Measurements from ENCODE around the gene SIRT7. TPM values are rescaled to one million over a fixed set of nuclear protein-coding genes. Genes with fewer than 3 reads are reported as not detected.
"Not testable (repeated sequence)": the region's sequence is repeated elsewhere in the genome, so short reads cannot be mapped to it uniquely, and the experiment has no call there.

SIRT7 gene
- total RNA-seq, 1 donor from 2014 or later, result 20.4 TPM

GRCh38 chr17:81955058-81955681 lies 37.2 kb upstream of the SIRT7 start:
- DNase-seq (ENCODE audit: low read depth), result no peak

GRCh38 chr17:81954131-81955057 lies 36.4 kb upstream of the SIRT7 start:
- DNase-seq (ENCODE audit: low read depth), result no peak

DNA sequence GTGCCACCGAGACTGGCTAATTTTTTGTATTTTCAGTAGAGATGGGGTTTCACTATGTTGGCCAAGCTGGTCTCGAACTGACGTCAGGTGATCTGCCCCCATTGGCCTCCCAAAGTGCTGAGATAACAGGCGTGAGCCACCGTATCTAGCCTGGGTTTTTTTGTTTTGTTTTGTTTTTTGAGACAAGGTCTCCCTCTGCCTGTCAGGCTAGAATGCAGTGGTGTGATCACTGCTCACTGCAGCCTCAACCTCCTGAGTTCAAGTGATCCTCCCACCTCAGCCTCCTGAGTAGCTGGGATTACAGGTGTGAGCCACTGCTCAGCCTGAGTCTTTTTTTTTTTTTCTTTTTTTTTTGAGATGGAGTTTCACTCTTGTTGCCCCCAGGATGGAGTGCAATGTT lies 35.5 kb upstream of the SIRT7 start:
- not testable (repeated sequence) for DNase-seq (ENCODE audit: low read depth)

GRCh38 chr17:81952792-81953228 lies 34.8 kb upstream of the SIRT7 start:
- DNase-seq (ENCODE audit: low read depth), result no peak

DNA sequence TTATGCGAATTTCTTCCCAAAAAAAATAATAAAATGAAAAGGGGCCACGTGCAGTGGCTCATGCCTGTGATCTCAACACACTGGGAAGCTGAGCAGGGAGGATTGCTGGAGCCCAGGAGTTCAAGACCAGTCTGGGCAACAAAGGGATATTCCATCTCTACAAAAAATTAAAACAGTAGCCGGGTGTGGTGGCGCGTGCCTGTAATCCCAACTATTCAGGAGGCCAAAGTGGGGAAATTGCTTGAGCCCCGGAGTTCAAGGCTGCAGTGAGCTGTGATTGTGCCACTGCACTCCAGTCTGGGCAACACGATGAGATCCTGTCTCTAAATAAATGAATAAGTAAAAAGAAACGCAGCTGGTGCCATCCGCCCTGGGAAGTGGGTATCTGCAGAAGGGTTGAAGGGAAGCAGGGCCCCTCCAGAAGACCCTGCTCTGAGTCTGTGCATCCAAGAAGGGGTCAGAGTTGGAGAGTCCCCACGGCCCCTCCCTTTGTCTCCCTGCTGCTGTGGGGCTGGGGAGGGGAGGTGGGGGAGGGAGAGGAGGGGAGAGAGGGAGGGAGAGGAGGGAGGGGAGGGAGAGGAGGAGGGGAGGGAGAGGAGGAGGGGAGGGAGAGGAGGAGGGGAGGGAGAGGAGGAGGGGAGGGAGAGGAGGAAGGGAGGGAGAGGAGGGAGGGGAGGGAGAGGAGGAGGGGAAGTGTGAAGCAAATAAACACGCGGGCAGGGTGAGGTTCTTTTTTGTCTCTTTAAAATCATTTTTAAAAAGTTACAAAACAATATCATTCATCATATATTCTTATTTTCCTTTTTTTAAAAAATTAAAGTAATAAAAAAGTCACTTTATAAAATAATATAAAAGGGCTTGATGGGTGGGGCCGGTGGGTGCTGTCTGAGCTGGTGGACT lies 34.1 kb upstream of the SIRT7 start:
- DNase-seq (ENCODE audit: low read depth), result no peak

GRCh38 chr17:81950501-81950900 lies 32.5 kb upstream of the SIRT7 start:
- DNase-seq (ENCODE audit: low read depth), result no peak

- DNase-seq (ENCODE audit: low read depth), result no peak
Measured at GRCh38 chr17:81948635-81949378, 30.8 kb upstream of the SIRT7 start.

GRCh38 chr17:81947189-81947588 lies 29.2 kb upstream of the SIRT7 start, which contains the start of gene MYADML2:
Gene MYADML2, minus strand, starts transcription at chr17:81947233. Its CDS starts 5,492 bp downstream, at chr17:81941741.
- DNase-seq (ENCODE audit: low read depth), result no peak

- DNase-seq (ENCODE audit: low read depth), result no peak
Measured at GRCh38 chr17:81944858-81945257, 26.9 kb upstream of the SIRT7 start.

- DNase-seq (ENCODE audit: low read depth), result no peak
Measured at GRCh38 chr17:81942167-81942553, 24.2 kb upstream of the SIRT7 start.

- DNase-seq (ENCODE audit: low read depth), result no peak
Measured at GRCh38 chr17:81941484-81942166, 23.6 kb upstream of the SIRT7 start.

- no peak for DNase-seq (ENCODE audit: low read depth)
Measured at GRCh38 chr17:81940538-81941483, 22.8 kb upstream of the SIRT7 start.

GRCh38 chr17:81939881-81940385 lies 22.0 kb upstream of the SIRT7 start:
- no peak for DNase-seq (ENCODE audit: low read depth)

DNA sequence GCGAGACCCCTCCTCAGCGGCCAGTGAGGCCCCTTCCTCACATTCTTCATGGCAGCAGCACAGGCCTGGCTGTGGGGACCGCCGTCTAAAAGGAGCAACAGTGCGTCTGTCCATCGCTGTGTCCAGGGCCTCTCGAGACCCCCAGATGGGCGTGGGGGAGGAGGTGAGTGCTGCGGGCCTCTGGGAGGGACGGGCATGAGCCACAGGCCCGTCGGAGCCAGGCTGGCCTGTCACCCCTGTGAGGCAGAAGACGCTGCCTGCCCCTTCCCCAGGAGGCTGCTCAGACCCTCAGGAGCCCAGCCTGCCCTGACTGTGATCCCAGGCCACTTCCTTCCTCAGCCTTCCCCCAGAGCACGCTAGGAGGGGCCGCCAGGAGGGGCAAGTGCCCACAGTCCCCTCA lies 21.2 kb upstream of the SIRT7 start:
- DNase-seq (ENCODE audit: low read depth), result no peak

- DNase-seq (ENCODE audit: low read depth), result no peak
Measured at GRCh38 chr17:81935709-81936084, 17.7 kb upstream of the SIRT7 start.

DNA sequence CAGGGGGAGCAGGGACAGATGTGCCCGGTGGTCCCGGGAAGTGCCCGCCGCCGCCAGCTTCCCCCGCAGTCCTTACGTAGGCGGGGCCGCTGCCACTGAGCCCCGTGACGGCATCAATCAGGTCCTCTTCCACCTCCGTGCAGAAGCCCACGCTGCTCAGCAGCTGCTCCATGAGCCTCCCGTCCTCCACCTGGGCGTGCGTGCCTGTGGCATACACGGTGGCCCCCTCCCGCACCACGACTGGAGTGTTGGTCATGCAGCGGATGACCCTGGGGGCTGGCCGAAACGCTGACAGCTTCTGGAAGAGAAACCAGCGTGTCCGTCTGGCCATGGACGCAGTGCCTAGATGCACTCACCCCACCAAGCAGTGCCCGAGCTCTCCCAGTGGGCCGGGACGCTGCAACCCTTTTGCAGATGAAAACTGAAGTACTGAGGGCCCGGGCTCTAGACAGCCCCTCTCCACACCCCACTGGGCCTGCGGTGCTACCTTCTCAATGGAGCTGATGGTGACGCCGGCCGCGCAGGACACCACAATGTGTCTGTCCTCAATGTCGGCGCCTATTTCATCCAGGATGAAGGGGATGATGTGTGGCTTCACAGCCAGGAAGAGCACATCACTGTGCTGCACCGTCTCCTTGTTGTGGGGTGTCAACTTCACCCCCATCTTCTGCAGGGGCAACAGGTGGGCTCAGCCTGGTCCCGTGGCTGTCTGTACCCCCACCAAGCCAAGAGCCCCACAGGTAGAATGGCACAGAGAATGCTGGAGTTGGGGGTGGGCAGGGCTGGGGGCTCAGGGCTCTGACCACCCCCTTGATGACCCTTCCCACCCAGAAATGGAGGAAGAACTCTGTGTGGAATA lies 17.1 kb upstream of the SIRT7 start:
- no peak for DNase-seq (ENCODE audit: low read depth)

DNA sequence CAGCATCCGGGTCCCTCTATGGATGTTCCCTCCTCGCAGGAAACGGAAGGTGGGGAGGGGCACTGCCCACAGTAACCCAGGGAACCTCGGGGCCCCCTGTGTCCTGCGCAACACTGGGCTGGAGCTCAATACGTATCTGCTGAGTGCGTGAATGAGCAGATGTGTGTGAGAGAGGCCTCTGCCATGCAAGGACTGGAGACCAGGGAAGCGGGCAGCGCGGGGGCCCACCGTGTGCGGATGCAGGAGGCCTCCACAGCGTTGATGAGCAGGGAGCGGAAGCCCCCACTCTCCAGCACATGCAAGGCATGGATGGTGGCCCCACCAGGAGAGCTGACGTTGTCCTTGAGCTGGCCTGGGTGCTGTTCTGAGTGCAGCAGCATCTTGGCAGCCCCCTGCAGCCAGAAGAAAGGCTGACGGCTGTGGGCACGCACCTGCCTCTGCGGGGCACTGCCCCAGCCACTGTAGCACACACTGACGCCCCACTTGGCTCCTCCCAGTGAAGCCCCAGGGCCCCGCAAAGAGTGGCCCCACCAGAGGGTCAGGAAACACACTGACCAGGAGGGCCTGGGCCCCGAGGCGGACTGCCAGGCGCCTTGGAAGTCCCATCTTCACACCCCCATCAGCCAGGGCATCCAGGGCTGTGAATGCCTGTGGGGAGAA lies 16.3 kb upstream of the SIRT7 start:
- DNase-seq (ENCODE audit: low read depth), result no peak

GRCh38 chr17:81933178-81933699 lies 15.3 kb upstream of the SIRT7 start:
- no peak for DNase-seq (ENCODE audit: low read depth)
